OCI-LY7 (cell line): Measurements from ENCODE around the gene ACADSB. TPM values are rescaled to one million over a fixed set of nuclear protein-coding genes. Genes with fewer than 3 reads are reported as not detected.

Source experiments
- BruUV-seq: library from RNA; stranded (reverse); fragments of 400-500 nt; replicated peaks from 2 replicates; lab custom pipeline; 2021; lab: Mats Ljungman, UMichigan
- CTCF ChIA-PET: fragments of 300-600 bp; sonication (Branson Sonifier 250); formaldehyde crosslinking; loops from one replicate; lab custom pipeline; 2022; ENCODE audit warnings: antibody characterized with exemption; ENCODE audit not compliant: unreplicated experiment; lab: Charles Lee
- POLR2A ChIA-PET: fragments of 300-600 bp; sonication (Branson Sonifier 250); formaldehyde crosslinking; loops from one replicate; lab custom pipeline; 2022; ENCODE audit warnings: antibody characterized with exemption; lab: Charles Lee
- DNase-seq: peaks from one replicate; pipeline ENCODE4 v3.0.0-alpha.2; 2015; ENCODE audit warnings: low spot score
- H2AFZ ChIP-seq: fragments of 200-600 bp; sonication (generic), shearing (Covaris generic); 2 replicates; pipeline ENCODE4 v1.6.1; 2014; ENCODE audit warnings: mild to moderate bottlenecking, antibody characterized with exemption, low read length, moderate library complexity
- H3K27ac ChIP-seq: fragments of 200-600 bp; sonication (generic); 2 replicates; pipeline ENCODE4 v1.5.1; 2014; ENCODE audit warnings: mixed run types, low read depth, mild to moderate bottlenecking, moderate library complexity, low read length, inconsistent platforms; ENCODE audit not compliant: poor library complexity, severe bottlenecking
- H3K36me3 ChIP-seq: fragments of 200-600 bp; sonication (generic); 2 replicates; pipeline ENCODE4 v1.6.1; 2014; ENCODE audit warnings: mild to moderate bottlenecking, antibody characterized with exemption, low read length, moderate library complexity, mixed read lengths; ENCODE audit not compliant: insufficient read depth
- H3K4me1 ChIP-seq: fragments of 200-600 bp; sonication (generic); 2 replicates; pipeline ENCODE4 v1.5.1; 2014; ENCODE audit warnings: mild to moderate bottlenecking, low read length; ENCODE audit not compliant: insufficient read depth, poor library complexity, severe bottlenecking
- H3K4me2 ChIP-seq: fragments of 200-600 bp; sonication (generic); 2 replicates; pipeline ENCODE4 v1.6.1; 2014; ENCODE audit warnings: mild to moderate bottlenecking, low read length
- H3K4me3 ChIP-seq: fragments of 200-600 bp; sonication (generic); 2 replicates; pipeline ENCODE4 v1.5.1; 2014; ENCODE audit warnings: mild to moderate bottlenecking, low read depth, low read length; ENCODE audit not compliant: poor library complexity, severe bottlenecking
- H3K79me2 ChIP-seq: fragments of 200-600 bp; sonication (generic); 2 replicates; pipeline ENCODE4 v1.6.1; 2016; ENCODE audit warnings: low read depth, mild to moderate bottlenecking, low read length, moderate library complexity, mixed read lengths; ENCODE audit not compliant: insufficient read depth
- H3K9me2 ChIP-seq: fragments of 200-600 bp; sonication (generic); 2 replicates; pipeline ENCODE4 v1.6.1; 2016; ENCODE audit warnings: mild to moderate bottlenecking, low read length, mixed read lengths; ENCODE audit not compliant: insufficient read depth
- H3K9me3 ChIP-seq: fragments of 200-600 bp; sonication (generic); 2 replicates; pipeline ENCODE4 v1.6.1; 2014; ENCODE audit warnings: mild to moderate bottlenecking, mixed run types, low read length, mixed read lengths
- H4K20me1 ChIP-seq: fragments of 200-600 bp; sonication (generic); 2 replicates; pipeline ENCODE4 v1.6.1; 2014; ENCODE audit warnings: mild to moderate bottlenecking, antibody characterized with exemption, low read length, moderate library complexity, mixed read lengths; ENCODE audit not compliant: insufficient read depth
- CTCF ChIP-seq: fragments of 200-600 bp; sonication (generic); conservative IDR thresholded peaks from 2 replicates; pipeline ENCODE4 v1.5.1; 2014; ENCODE audit warnings: mild to moderate bottlenecking, antibody characterized with exemption, low read length, moderate library complexity, mixed read lengths
- EZH2phosphoT487 ChIP-seq: fragments of 200-600 bp; sonication (generic); IDR thresholded peaks from 2 replicates; pipeline ENCODE4 v1.6.1; 2018; ENCODE audit warnings: low read depth, borderline replicate concordance, mild to moderate bottlenecking, mixed run types, antibody characterized with exemption, low read length, moderate library complexity, mixed read lengths
- intact Hi-C: fragments of 100-400 bp; cut with micrococcal nuclease; formaldehyde crosslinking; loops from one replicate; pipeline ENCODE4 v1.10.0; 2022; ENCODE audit not compliant: unreplicated experiment
- total RNA-seq, 2 experiments: library from RNA; depleted of rRNA in 1 of 2; stranded (reverse); fragments of >200 nt in 1 of 2; shearing (Covaris generic) in 1 of 2; gene quantifications; 2 replicates each; pipeline ENCODE4 v1.2.3, GENCODE V29; 2014 to 2022

Gene ACADSB
- total RNA-seq, 2 experiments from 2014 or later, result 3.7 to 14.7 TPM

- ChIA-PET POLR2A (no interaction called here), CTCF (no interaction called here)
- H4K20me1 ChIP-seq, result no peaks in the 10 kb centered on the region
- H3K27ac ChIP-seq, result no peak overlapping the region
- no peak overlapping the region for H3K4me3 ChIP-seq
- no peaks in the 10 kb centered on the region for H3K9me2 ChIP-seq
- H3K36me3 ChIP-seq, result no peaks in the 10 kb centered on the region
- H3K79me2 ChIP-seq, result no peaks in the 10 kb centered on the region
- no peak overlapping the region for H2AFZ ChIP-seq
- BruUV-seq, result no TSS peak
- intact Hi-C loops, result no loop called here
- no peak overlapping the region for H3K4me2 ChIP-seq
- no peaks in the 10 kb centered on the region for H3K9me3 ChIP-seq
- no peak for DNase-seq
- H3K4me1 ChIP-seq, result no peaks in the 10 kb centered on the region
- TF ChIP-seq EZH2phosphoT487, result no peak
- no peak for TF ChIP-seq CTCF
Measured at GRCh38 chr10:123081896-123082295, 73.1 kb downstream of the ACADSB start.

GRCh38 chr10:123083811-123084210, 75.0 kb downstream of the ACADSB start:
- Histone ChIP-seq H3K4me2 (no peak overlapping the region), H3K9me2 (no peaks in the 10 kb centered on the region), H3K4me3 (no peak overlapping the region), H3K79me2 (no peaks in the 10 kb centered on the region), H3K9me3 (no peaks in the 10 kb centered on the region), H4K20me1 (no peaks in the 10 kb centered on the region), H3K36me3 (no peaks in the 10 kb centered on the region), H3K4me1 (no peaks in the 10 kb centered on the region), H3K27ac (no peak overlapping the region), H2AFZ (no peak overlapping the region)
- CTCF ChIA-PET, result no interaction called here
- TF ChIP-seq EZH2phosphoT487 (no peak), CTCF (no peak)
- DNase-seq, result no peak
- POLR2A ChIA-PET, result no interaction called here
- intact Hi-C loops, result no loop called here
- no TSS peak for BruUV-seq

- no peaks in the 10 kb centered on the region for H4K20me1 ChIP-seq
- H3K9me2 ChIP-seq, result no peaks in the 10 kb centered on the region
- H3K9me3 ChIP-seq, result no peaks in the 10 kb centered on the region
- DNase-seq, result no peak
- POLR2A ChIA-PET, result no interaction called here
- TF ChIP-seq EZH2phosphoT487, result no peak
- no peak for TF ChIP-seq CTCF
- no peaks in the 10 kb centered on the region for H3K79me2 ChIP-seq
- H3K27ac ChIP-seq, result no peak overlapping the region
- no peak overlapping the region for H2AFZ ChIP-seq
- no TSS peak for BruUV-seq
- no peak overlapping the region for H3K4me3 ChIP-seq
- H3K36me3 ChIP-seq, result no peaks in the 10 kb centered on the region
- no peaks in the 10 kb centered on the region for H3K4me1 ChIP-seq
- CTCF ChIA-PET, result no interaction called here
- intact Hi-C loops, result no loop called here
- H3K4me2 ChIP-seq, result no peak overlapping the region
Measured at GRCh38 chr10:123086281-123086680, 77.5 kb downstream of the ACADSB start.
